Lower leg skin (tissue), 4 donors: ENCODE data around the gene INPP4B. TPM values are rescaled to one million over a fixed set of nuclear protein-coding genes. Genes with fewer than 3 reads are reported as not detected.
"Not testable (repeated sequence)": the region's sequence is repeated elsewhere in the genome, so short reads cannot be mapped to it uniquely, and the experiment has no call there.

ENCODE experiments used
- DNase-seq, 2 donors: peaks; one replicate each; pipeline ENCODE4 v3.0.0-alpha.2; 2019; ENCODE audit warnings: low spot score in 2 of 2
- H3K4me3 ChIP-seq: fragments of 200-600 bp; sonication (generic); 2 replicates; pipeline ENCODE4 v1.5.1; 2017; ENCODE audit warnings: mild to moderate bottlenecking, low read depth; ENCODE audit not compliant: poor library complexity, severe bottlenecking
- CTCF ChIP-seq, 3 donors: fragments of 450-650 bp; IDR thresholded peaks; one replicate each; pipeline ENCODE4 v1.5.1; 2016; ENCODE audit warnings: antibody characterized with exemption in 3 of 3, mild to moderate bottlenecking in 3 of 3, moderate library complexity in 2 of 3
- POLR2A ChIP-seq, 2 donors: fragments of 450-650 bp; IDR thresholded peaks; one replicate each; pipeline ENCODE4 v1.6.1; 2016 to 2017; ENCODE audit warnings: antibody characterized with exemption in 2 of 2, mild to moderate bottlenecking in 1 of 2, moderate library complexity in 1 of 2
- WGBS, 2 donors: methylation state at CpG; one replicate each; pipeline ENCODE4 v1.1.5; 2018; 5-methylcytosine and 5-hydroxymethylcytosine counted together
- intact Hi-C: fragments of 100-400 bp; cut with DNase I; formaldehyde crosslinking; loops from one replicate; pipeline ENCODE4 v1.15.0; 2023; ENCODE audit warnings: low total_unique reads
- total RNA-seq, 4 donors: library from RNA; depleted of rRNA; stranded (reverse); fragments of >200 nt; gene quantifications; one replicate each; pipeline ENCODE4 v1.1.0, GENCODE V29; 2016

The INPP4B gene
- total RNA-seq, 4 donors from 2014 or later, result 7.6 to 18.5 (median 17.6) TPM

- TF ChIP-seq CTCF (IDR thresholded peaks at IDR 0.05) (no peak), POLR2A (IDR thresholded peaks at IDR 0.05) (no peak)
- WGBS, 2 donors, result 25 to 36% methylated on average over 4 of the region's 4 CpGs
- no peak for DNase-seq
- intact Hi-C loops, result no loop called here
- no peak overlapping the region for H3K4me3 ChIP-seq
Measured at GRCh38 chr4:142645475-142646108, 200.5 kb downstream of the INPP4B start.

GRCh38 chr4:142644628-142645027 is 201.5 kb downstream of the INPP4B start:
- WGBS, 2 donors, result 95% methylated on average over 1 of the region's 1 CpG
- H3K4me3 ChIP-seq, DNase-seq, intact Hi-C loops: not testable (repeated sequence)

GRCh38 chr4:142637614-142638013 is 208.5 kb downstream of the INPP4B start:
- WGBS, 2 donors, result 90 to 97% methylated on average over 2 of the region's 2 CpGs
- TF ChIP-seq CTCF (IDR thresholded peaks at IDR 0.05), result no peak
- no peak for TF ChIP-seq POLR2A (IDR thresholded peaks at IDR 0.05)

GRCh38 chr4:142631836-142632235 is 214.3 kb downstream of the INPP4B start:
- TF ChIP-seq CTCF (IDR thresholded peaks at IDR 0.05) (no peak), POLR2A (IDR thresholded peaks at IDR 0.05) (no peak)
- 77 to 80% methylated on average over 2 of the region's 2 CpGs for WGBS, 2 donors
- intact Hi-C loops, result no loop called here
- no peak for DNase-seq
- no peak overlapping the region for H3K4me3 ChIP-seq

More at GRCh38 chr4:142637614-142638013, 208.5 kb downstream of the INPP4B start:
- DNase-seq, result no peak
- intact Hi-C loops, result no loop called here
- no peak overlapping the region for H3K4me3 ChIP-seq

GRCh38 chr4:142615324-142615665 is 230.8 kb downstream of the INPP4B start:
- intact Hi-C loops, result no loop called here
- WGBS, 2 donors, result 85 to 88% methylated on average over 2 of the region's 2 CpGs
- TF ChIP-seq POLR2A (IDR thresholded peaks at IDR 0.05), result no peak
- TF ChIP-seq CTCF (IDR thresholded peaks at IDR 0.05), result no peak
- no peak for DNase-seq
- H3K4me3 ChIP-seq, result no peak overlapping the region

GRCh38 chr4:142614621-142615323 is 231.3 kb downstream of the INPP4B start:
- H3K4me3 ChIP-seq, result no peak overlapping the region
- DNase-seq, result no peak
- no peak for TF ChIP-seq POLR2A (IDR thresholded peaks at IDR 0.05)
- TF ChIP-seq CTCF (IDR thresholded peaks at IDR 0.05), result no peak
- 95 to 98% methylated on average over 2 of the region's 2 CpGs for WGBS, 2 donors
- intact Hi-C loops, result no loop called here
